ENCODE results near the gene VTA1.
"Not testable (repeated sequence)": the region's sequence is repeated elsewhere in the genome, so short reads cannot be mapped to it uniquely, and the experiment has no call there.

The VTA1 gene

DNA sequence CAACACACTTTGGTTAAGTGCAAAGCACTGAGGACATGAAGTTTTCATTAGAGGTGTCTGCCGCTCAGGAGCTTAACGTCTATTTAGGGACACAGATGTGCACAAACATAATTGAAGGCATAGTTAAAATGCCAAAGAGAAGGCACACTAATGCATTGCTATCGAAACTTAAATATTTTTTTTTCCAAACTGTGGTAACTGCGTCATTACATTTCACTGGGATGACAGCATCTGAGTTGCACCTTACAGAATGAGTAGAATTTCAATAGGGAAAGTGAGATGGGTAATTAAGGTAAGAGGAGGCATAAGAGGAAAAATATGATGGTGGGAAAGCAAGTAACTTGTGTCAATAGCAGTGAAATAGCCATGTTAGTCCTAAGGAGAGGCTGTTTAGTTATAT, 79.7 kb downstream of the VTA1 start:
- H3K36me3 ChIP-seq, result no peaks in the 10 kb centered on the region
- H3K27me3 ChIP-seq, result no peaks in the 10 kb centered on the region
- no peak for TF ChIP-seq CTCF (IDR thresholded peaks at IDR 0.05)
- H3K4me1 ChIP-seq (ENCODE audit: control insufficient read depth in 1 of 2, insufficient read depth in 1 of 2, low read depth in 1 of 2, low read length in 1 of 2), result no peaks in the 10 kb centered on the region
- H3K9me3 ChIP-seq, result no peaks in the 10 kb centered on the region
- no peak overlapping the region for H3K27ac ChIP-seq
- H3K4me3 ChIP-seq (ENCODE audit: low read depth in 1 of 2, low read length in 1 of 2), result no peak overlapping the region

DNA sequence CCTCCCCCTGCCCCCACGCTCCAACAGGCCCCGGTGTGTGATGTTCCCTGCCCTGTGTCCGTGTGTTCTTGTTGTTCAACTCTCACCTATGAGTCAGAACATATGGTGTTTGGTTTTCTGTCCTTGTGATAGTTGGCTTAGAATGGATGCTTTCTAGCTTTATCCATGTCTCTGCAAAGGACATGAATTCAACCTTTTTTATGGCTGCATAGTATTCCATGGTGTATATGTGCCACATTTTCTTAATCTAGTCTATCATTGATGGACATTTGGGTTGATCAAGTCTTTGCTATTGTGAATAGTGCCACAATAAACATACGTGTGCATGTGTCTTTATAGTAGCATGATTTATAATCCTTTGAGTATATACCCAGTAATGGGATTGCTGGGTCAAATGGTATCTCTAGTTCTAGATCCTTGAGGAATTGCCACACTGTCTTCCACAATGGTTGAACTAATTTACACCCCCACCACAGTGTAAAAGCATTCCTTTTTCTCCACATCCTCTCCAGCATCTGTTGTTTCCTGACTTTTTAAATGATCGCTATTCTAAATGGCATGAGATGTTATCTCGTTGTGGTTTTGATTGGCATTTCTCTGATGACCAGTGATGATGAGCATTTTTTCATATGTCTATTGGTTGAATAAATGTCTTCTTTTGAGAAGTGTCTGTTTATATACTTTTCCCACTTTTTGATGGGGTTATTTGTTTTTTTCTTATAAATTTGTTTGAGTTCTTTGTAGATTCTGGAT, 82.6 kb downstream of the VTA1 start:
- H3K36me3 ChIP-seq; H3K4me3 ChIP-seq (ENCODE audit: low read depth in 1 of 2, low read length in 1 of 2); H3K27ac ChIP-seq; H3K27me3 ChIP-seq; H3K4me1 ChIP-seq (ENCODE audit: control insufficient read depth in 1 of 2, insufficient read depth in 1 of 2, low read depth in 1 of 2, low read length in 1 of 2); H3K9me3 ChIP-seq: not testable (repeated sequence)

GRCh38 chr6:142232206-142233044, 85.4 kb downstream of the VTA1 start:
- H3K4me1 ChIP-seq (ENCODE audit: control insufficient read depth in 1 of 2, insufficient read depth in 1 of 2, low read depth in 1 of 2, low read length in 1 of 2); H3K4me3 ChIP-seq (ENCODE audit: low read depth in 1 of 2, low read length in 1 of 2); H3K36me3 ChIP-seq; H3K9me3 ChIP-seq; H3K27me3 ChIP-seq; H3K27ac ChIP-seq: not testable (repeated sequence)

- no peak for TF ChIP-seq CTCF (IDR thresholded peaks at IDR 0.05)
- no peak overlapping the region for H3K4me3 ChIP-seq (ENCODE audit: low read depth in 1 of 2, low read length in 1 of 2)
- H3K27ac ChIP-seq, result no peak overlapping the region
- no peaks in the 10 kb centered on the region for H3K4me1 ChIP-seq (ENCODE audit: control insufficient read depth in 1 of 2, insufficient read depth in 1 of 2, low read depth in 1 of 2, low read length in 1 of 2)
- H3K36me3 ChIP-seq, result no peaks in the 10 kb centered on the region
- H3K27me3 ChIP-seq, result no peaks in the 10 kb centered on the region
- H3K9me3 ChIP-seq, result no peaks in the 10 kb centered on the region
These were observed 87.1 kb downstream of the VTA1 start for GRCh38 chr6:142233945-142234682.

GRCh38 chr6:142235272-142235671, 88.2 kb downstream of the VTA1 start:
- H3K27ac ChIP-seq, result no peak overlapping the region
- H3K27me3 ChIP-seq, result no peaks in the 10 kb centered on the region
- no peak overlapping the region for H3K4me3 ChIP-seq (ENCODE audit: low read depth in 1 of 2, low read length in 1 of 2)
- no peaks in the 10 kb centered on the region for H3K9me3 ChIP-seq
- H3K36me3 ChIP-seq, result no peaks in the 10 kb centered on the region
- no peaks in the 10 kb centered on the region for H3K4me1 ChIP-seq (ENCODE audit: control insufficient read depth in 1 of 2, insufficient read depth in 1 of 2, low read depth in 1 of 2, low read length in 1 of 2)
- TF ChIP-seq CTCF (IDR thresholded peaks at IDR 0.05), result no peak

DNA sequence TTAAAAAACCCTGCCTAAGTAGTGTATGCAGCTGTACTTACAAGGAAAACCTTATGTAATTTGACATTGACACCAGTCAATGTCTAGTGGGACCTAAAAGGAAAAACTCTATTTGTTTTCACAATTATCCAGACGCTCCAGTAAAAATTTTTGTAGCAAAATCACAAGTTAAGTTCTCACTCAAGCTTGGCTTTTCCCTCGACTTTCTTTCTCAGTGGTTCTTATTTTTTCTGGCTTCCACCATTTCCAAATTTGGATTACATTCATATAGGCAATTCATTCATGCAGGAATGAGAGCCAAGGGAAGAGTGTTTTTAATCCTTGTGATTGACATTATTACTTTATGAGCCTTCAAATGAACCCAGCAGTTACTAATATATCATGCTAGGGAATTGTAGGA, 88.7 kb downstream of the VTA1 start:
- no peak for TF ChIP-seq CTCF (IDR thresholded peaks at IDR 0.05)
- Histone ChIP-seq H3K27me3 (no peaks in the 10 kb centered on the region), H3K9me3 (no peaks in the 10 kb centered on the region), H3K27ac (no peak overlapping the region), H3K36me3 (no peaks in the 10 kb centered on the region), H3K4me1 (ENCODE audit: control insufficient read depth in 1 of 2, insufficient read depth in 1 of 2, low read depth in 1 of 2, low read length in 1 of 2) (no peaks in the 10 kb centered on the region), H3K4me3 (ENCODE audit: low read depth in 1 of 2, low read length in 1 of 2) (no peak overlapping the region)

Data from neutrophil (primary cell).